Activated gamma-delta T cell (primary cell): Measurements from ENCODE around the gene OR1E2.
A peak's percentile ranks its signal among the peaks of the same experiment; 100 is the strongest.
"Not testable (repeated sequence)": the region's sequence is repeated elsewhere in the genome, so short reads cannot be mapped to it uniquely, and the experiment has no call there.

Experiments used
- DNase-seq: peaks from one replicate; lab custom pipeline; 2025; lab: John Stamatoyannopoulos, UW
- total RNA-seq, 2 donors: gene quantifications; one replicate each; lab custom pipeline; 2026; lab: John Stamatoyannopoulos, UW

Gene OR1E2, protein sequence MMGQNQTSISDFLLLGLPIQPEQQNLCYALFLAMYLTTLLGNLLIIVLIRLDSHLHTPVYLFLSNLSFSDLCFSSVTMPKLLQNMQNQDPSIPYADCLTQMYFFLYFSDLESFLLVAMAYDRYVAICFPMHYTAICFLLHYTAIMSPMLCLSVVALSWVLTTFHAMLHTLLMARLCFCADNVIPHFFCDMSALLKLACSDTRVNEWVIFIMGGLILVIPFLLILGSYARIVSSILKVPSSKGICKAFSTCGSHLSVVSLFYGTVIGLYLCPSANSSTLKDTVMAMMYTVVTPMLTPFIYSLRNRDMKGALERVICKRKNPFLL
- 0 reads per million in 2 donors for total RNA-seq

DNA sequence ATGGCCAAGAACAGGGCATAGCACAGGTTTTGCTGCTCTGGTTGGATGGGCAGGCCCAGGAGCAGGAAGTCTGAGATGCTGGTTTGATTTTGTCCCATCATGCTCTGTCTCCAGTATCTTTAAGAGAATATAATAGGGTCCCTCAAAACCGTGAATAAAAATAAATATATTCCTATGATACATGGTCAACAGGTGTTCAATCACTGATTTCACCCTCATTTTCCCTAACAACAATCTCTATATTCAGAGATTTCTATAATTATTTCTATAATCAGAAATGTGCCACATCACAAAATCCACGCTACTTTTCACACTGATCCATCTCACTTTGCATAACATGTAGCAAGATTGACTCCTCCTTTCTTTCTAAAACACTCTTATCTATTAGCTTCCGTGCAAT is at the start of gene OR1E2:
Gene OR1E2, minus strand, starts transcription at position 101 of the 400 bp plus-strand sequence. Its CDS starts 0 bp downstream, at position 101.
- no peak for DNase-seq

DNA sequence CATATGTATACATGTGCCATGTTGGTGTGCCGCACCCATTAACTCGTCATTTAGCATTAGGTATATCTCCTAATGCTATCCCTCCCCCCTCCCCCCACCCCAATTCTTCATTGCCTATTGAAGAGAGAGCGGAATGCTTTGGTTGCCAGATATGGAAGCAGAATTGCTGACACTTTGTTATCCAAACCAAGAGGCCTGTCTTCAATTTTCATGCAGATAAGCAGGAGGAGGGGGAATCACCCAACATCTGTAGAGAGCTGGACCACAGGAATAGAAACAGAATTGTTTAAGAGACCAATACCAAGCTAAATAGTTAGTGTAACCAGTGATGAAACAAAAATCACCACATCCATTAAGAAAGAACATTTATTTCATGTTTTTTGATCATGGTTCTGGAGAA is 49.2 kb upstream of the OR1E2 start:
- DNase-seq = no peak

DNA sequence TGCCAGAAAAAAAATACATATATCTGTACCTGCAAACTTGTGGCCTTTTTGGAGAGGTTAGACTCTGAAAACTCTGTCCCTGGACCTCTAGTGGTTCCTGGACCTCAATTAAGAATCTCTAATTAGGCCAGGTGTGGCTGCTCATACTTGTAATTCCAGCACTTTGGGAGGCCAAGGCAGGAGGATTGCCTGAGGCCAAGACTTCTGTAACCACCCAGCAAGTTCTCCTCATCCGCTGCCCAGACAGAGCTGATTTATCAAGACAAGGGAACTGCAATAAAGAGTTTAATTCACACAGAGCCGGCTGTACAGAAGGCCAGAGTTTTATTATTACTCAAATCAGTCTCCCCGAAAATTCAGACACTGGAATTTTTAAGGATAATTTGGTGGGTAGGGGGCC is 46.3 kb upstream of the OR1E2 start:
- DNase-seq = no peak

DNA sequence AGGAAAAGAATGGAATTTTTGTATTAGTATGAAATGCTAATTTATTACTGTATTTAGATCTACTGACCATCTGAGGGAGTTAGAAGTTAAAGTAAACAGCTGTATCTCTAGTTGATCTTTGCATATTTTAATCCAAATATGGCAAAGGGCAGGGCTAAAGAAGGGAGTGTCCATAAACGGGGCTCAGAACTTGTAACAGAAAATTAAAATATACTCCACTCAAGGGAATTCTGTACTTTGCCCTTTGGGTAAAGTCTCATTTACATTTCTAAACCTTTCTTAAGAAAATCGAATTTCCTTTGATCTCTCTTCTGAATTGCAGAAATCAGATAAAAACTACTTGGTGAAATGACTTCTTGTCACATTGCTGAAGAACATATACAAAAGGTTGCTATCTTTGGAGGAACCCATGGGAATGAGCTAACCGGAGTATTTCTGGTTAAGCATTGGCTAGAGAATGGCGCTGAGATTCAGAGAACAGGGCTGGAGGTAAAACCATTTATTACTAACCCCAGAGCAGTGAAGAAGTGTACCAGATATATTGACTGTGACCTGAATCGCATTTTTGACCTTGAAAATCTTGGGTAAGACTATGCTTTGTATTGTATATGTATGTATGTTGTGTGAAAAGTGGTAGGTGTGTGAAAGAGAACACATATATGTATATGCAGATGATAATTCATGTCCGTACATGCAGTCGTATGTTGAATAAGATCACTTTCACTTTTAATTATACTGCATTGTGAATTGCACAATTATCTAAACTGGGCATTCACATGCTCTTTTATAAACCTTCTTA is 42.4 kb upstream of the OR1E2 start, which contains the start of gene ASPA:
Gene ASPA, plus strand, starts transcription at position 186 of the 799 bp plus-strand sequence. Its CDS starts 163 bp downstream, at position 349.
- no peak for DNase-seq

DNA sequence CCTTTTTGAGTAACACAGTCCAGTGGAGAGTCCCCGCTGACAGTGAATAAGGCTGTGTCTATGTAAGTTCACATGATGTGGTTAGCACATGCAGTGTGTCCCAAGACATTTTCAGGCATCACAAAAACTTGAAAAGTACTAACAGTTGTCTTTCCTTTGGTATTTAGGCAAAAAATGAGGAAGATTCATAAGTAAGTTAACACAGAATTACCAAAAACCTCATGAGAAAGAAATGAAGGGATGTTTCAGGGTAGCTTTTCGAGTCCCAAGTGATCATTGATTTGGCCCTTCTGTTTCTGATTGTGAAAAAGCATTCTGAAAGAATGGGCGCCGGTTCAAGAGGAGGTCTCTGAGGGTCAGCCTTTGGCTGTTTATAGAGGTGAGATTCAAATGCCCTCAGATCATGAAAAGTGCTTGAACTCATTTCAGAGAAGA is 41.6 kb upstream of the OR1E2 start:
- no peak for DNase-seq

DNA sequence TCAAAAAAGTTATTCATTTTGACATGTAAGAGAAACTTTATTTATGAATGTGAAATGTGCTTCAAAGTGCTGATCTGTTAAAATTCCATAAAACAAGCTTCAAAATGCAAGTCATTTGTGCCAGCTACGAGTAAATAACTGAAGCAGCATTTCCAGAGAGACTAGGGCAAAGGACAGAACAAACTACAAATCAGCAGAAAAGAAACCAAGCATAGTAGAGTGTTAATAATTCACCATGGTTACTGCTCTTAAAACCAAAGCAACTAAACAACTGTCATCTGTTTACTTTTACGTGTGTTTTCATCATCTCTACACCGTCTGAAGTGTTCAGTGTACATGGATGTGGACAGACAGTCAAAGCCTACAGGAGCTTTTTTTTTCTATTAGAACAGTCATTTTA is 40.6 kb upstream of the OR1E2 start:
- no peak for DNase-seq

DNA sequence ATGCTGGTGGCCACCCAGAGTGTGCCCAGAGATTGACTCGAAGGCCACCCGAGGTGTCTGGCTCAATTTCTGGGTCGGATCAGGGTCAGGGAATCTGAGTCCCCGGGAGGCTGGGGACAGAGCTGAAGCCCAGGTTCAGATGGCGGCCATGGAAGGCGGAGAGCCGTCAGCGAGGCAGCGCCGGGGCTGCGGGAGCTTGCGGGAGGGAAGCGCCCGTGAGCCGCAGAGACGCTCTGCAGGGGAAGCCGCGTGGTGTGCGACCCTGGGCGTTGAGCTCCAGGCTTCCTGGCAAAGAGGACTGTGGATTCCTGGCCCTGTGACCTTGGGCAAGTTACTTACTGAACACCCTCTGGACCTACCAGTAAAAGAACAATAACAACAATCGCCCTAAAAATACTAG is 38.5 kb upstream of the OR1E2 start:
- peak; percentile 11 for DNase-seq

DNA sequence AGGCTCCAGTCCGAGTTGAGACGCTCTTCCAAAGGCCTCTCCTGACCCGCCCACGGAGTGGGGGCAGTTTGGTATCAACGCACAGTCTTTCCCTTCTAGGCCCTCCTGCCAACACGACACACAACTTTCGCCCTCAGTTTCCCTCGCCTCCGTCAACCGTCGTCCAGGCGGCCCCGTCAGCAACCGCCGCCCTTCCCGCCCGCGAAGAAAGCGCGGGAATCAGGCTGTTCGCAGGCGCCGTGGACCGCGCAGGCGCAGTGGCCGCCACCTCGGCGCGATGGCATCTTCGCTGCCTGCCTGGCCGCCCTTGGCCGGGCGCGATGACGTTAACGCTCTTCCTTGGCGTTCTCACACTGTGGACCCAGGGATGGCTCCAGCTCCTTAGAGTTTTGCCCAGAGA is 38.0 kb upstream of the OR1E2 start, which contains the start of gene SPATA22:
Gene SPATA22, minus strand, starts transcription at position 221 of the 400 bp plus-strand sequence. CDS start 2,494 bp downstream, outside the sequence.
- DNase-seq = no peak

DNA sequence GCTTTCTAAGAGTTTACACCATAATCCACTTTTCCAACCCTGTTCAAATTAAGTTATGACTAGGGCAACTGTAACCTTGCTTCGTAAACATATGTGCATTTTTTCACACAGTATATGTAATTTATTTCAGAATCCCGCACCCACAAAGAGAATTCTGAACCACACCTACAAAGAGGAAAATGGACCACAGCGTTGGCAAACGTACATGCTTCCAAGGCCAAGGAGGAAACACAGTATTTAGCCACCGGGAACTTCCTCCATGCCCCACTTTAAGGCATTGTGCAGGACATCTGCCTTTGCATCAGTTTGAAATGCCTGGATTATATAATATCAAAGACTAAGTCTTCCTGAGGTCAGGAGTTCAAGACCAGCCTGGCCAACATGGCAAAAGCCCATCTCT is 35.9 kb upstream of the OR1E2 start:
- no peak for DNase-seq

DNA sequence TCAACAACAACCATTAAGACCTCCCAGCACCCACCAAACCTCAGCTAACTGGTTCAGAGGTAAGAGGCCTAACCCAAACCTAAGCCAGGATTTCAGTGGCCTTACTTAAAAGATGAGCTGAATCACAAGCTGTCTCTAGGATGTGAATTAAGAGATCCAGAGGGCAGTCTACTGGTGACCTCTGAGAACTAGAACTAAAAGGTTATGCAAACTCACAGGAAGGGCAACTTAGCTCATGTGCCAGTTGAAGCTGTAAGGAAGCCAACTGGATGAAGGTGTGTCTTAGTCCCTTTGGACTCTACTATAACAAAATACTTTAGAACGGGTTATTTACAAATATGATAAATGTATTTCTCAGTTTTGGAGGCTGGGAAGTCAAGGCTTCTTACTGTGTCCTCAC is 32.7 kb upstream of the OR1E2 start:
- not testable (repeated sequence) for DNase-seq

DNA sequence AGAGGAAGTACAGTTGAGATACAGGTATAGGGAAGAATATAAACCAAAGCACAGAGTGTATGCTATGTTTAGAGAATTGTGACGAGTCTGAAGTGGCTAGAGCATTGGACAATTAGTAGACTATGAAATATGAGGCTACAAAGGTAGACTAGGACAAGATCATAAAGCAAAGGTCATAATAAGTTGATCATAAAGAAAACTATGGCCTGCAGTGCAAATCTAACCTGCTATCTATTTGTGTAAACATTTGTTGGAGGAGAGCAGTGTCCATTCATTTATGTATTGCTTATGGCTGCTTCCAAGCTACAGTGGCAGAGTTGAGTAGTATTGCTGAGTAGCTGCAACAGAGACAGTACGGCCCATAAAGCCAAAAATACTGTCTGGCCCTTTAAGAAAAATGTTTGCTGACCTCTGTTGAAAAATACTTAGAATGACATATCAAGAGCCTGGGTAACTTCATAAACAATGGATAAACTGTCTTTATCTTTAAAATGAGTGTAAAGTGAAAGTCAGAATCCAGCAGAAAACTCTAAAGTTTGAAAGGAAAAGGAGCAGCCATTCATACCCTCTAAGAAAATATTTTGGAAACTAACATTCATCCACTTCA is 14.5 kb upstream of the OR1E2 start:
- no peak for DNase-seq

DNA sequence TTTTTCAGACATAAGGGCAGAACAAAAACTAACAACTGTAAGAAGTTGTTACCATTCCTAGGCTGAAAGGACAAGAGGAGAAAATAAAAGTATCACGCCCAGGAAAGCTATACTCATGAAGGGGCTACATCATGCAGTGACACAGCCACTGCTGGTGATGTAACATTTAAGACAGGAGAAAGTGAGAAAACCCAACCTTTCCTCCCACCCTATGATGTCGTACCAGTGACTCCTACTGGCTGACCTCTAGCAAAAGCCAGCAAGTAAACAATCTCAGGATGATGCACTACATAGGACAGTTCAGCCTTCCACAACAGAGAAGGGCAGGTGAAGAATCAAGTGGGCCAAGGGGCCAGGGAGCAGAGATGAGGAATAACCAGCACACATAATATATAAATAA is 14.0 kb upstream of the OR1E2 start:
- no peak for DNase-seq

DNA sequence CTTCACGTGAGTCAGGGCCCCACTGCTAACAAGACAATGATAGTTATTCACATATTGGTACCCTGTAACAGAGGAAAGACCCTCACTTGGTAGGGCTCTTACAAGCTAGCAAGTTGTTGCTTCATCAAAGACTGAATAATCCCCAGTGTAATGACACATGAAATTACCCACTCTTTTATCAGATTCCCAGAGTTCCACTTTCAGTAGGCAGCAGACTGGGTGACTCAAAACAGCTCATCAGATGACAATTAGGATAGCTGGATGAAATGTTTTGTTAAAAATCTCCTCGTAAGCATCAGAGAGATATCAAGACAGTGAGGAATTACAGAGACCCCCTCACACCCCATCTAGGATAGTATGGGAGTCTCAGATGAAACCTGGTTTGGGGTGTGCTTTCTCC is 6.8 kb upstream of the OR1E2 start:
- DNase-seq = no peak

DNA sequence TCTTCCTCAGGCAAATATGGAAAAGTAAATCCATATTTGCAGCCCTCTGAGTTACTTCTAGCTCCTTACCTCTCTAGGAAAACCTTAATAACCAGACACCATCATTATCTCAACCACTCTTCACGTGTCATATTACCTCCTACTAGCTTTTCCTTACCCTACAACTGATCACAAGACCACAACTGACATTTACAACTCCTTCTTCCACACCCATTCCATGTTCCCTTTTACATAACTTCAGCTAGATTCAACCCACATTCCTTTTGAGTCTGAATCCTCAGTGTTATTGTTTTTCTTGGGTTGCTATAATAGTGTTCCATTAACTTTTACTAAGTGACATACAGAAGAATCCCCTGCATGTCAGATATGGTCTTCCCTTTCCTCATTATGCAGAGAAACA is 4.7 kb upstream of the OR1E2 start:
- no peak for DNase-seq

DNA sequence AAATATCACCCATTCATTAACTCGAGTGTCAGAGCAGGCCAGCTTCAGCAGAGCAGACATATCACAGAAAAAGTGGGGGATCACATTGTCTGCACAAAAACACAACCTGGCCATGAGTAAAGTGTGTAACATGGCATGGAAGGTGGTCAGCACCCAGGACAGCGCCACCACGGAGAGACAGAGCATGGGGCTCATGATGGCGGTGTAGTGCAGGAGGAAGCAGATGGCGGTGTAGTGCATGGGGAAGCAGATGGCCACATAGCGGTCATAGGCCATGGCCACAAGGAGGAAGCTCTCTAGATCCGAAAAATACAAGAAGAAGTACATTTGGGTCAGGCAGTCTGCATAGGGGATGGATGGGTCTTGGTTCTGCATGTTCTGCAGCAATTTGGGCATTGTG is 426 bp downstream of the OR1E2 start:
- DNase-seq = not testable (repeated sequence)

DNA sequence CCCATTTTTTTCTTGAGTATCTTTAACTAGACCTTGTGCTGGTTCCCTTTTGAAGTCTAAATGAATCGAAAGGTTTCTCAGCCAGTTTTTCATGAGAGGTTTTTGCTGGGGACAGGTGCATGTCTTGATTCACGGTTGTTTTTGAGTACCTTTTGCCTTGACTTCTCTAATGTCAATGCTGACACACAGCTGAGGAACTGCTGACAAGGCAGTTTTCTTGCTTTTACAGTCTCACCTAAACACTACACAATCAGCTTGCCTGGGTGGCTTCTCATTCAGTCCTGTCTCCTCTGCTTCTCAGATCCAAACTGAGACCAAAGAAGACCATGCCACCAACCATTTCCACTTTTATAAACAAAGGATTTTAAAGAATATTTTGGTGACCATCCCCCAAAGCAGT is 15.4 kb downstream of the OR1E2 start:
- DNase-seq = no peak

DNA sequence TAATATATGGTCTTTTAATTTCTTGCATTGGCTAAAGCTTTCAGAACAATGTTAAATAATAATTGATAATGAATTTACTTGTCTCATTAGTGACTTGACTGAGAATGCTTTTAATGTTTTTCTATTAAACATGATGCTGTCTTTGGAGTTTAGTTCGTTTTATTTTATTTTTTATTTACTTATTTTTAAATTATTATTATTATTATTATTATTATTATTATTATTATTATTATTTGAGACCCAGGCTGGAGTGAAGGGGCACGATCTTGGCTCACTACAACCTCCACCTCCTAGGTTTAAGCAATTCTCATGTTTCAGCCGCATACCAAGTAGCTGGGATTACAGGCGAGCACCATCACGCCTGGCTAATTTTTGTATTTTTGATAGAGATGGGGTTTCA is 18.0 kb downstream of the OR1E2 start:
- DNase-seq = no peak

DNA sequence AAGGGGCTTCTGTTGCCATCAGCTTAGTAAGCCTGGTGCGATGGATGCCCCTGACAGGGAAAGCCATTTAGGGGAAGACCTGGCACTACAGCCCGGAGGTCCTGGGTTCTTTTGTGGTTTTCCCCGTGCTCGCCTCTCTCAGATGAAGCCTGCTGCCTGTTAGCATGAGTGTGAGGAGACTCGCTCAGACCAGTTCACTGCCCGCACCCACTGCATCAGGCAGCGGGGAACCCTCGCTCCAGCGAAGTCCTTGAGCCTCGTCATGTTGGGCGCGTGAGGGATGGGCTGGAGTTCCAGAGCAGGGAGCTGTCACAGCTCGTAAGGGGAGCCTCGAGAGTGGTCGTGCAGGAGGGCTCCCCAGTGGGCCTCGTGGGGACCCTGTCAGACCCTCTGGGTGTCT is 21.4 kb downstream of the OR1E2 start:
- DNase-seq = not testable (repeated sequence)

DNA sequence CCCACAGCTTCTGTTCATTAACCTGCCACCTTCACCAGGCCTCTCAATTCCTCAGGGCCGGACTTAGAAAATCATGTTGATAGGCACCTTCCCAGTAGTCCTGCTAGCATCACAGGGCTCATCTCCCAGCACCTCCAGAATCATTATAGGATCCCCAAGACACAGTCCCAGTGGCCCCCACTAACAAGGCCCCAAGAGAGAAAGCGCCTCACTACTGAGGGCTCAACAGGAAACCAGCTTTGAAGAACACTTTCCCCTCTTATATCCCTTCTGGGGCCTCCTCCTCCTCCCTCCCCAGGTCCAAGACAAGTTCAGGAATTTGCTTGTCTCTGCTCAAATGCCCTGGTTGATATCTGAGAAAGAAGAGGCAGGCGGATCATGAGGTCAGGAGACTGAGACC is 22.6 kb downstream of the OR1E2 start, which contains the start of gene OR3A3:
Gene OR3A3, plus strand, starts transcription at position 301 of the 400 bp plus-strand sequence.
- DNase-seq = no peak

DNA sequence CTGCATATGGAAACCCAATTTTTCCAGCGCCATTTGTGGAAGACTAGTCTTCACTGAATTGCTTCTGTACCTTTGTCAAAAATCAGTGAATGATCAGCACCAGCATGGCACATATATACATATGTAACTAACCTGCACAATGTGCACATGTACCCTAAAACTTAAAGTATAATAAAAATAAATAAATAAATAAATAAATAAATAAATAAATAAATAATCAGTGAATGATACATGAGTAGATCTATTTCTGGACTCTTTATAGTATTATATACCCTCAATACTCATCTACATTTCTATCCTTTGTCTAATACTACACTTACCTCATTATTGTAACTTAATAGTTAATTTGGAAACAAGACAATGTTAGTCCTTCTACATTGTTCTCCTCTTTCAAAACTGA is 29.8 kb downstream of the OR1E2 start:
- DNase-seq = not testable (repeated sequence)

DNA sequence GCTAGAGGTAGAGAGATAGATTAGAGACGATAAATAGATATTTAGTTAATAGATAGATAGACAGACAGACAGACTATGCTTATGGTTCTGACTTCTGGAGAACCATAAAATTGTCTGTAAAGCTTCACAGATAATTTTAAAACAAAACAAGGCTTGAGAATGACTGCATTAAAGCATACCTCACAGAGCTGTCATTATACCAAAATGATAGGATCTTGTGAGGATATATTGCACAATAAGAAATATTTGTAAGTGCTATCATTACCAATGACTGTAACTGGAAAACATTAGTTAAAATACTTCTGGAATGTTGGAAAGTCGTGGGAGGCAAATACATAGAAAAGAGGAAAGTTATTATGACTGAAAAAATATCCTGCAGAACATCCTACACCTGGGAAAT is 31.9 kb downstream of the OR1E2 start:
- no peak for DNase-seq

DNA sequence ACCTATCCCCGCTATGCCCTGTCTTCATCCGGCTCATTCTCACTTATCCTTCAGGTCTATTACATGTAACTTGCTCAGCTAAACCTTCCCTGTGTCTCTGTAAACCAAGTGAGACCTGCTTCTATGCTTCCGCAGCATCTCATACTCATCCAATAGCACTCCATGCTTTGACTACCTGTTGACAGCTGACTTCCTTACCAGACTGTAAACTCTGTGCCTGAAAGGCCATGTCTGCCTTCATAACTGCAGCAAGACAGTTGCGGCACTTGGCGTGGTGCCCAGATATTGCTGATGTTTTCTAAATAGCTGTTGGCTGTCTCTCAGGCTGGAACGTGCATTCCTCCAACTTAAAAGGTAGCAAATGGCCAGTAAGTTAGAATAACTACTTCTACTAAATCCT is 33.6 kb downstream of the OR1E2 start:
- no peak for DNase-seq
